ENCODE data around the gene LTO1.

The LTO1 gene, protein sequence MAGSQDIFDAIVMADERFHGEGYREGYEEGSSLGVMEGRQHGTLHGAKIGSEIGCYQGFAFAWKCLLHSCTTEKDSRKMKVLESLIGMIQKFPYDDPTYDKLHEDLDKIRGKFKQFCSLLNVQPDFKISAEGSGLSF

DNA sequence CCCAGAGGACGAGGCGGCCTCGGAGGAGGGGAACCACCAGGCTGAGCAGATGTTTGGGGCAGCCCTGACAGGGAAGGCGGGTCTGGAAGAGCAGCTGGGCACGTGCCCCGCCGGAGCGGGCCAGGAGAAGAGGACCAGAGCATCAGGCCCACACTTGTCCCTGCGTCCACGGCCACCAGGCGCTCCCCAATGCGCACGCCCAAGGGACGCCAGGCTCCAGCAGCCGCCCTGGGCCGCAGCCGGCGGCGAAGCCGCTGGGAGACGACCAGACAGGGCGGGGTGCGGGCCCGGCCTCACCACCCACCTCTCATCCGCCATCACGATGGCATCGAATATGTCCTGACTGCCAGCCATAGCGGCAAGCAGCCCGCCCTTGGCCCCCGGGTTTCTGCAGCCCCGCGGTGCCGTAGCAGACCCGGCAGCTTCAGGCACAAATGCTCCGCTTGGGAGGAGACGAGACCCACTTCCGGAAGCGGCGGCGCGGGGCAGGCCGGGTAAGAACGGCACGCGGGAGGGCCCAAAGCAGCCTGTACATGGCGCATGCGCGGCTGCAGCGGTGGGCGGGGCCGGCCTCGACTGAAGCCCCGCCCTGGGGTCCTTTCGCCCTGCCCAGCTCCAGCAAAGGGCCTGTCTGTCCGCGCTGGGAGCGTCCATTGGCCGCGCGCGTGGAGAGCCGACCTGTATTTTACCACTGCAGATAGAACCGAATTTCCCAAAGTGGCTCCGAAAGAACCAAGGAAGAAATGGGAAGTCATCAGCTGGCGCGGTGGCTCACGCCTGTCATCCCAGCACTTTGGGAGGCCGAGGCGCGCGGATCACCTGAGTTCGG lies at the start of gene LTO1:
Gene LTO1, minus strand, starts transcription at position 468 of the 829 bp plus-strand sequence. Its CDS starts 114 bp downstream, at position 354.
- peak; percentile 85 to 86 for DNase-seq (ENCODE audit: low read depth in 2 of 2)

DNA sequence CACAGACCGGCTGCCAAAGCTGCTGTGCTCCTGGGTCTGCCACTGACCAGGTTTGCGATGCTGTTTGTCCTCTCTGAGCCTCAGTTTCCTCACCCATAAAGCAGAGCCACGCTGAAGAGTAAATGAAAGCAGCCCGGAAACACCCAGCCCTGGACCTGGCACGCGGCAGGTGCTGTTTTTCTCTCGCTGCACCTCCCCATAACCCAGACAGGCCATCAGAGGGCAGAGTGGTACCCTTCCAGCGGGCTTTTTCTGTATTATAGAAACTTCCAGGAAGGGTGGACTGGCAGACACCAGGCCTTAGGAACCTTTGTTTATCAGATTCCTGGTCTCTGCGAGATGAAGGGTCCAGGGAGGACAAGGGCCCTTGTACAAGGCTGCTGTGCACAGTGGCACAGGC lies 46.6 kb upstream of the LTO1 start:
- DNase-seq (ENCODE audit: low read depth in 2 of 2) = no peak

DNA sequence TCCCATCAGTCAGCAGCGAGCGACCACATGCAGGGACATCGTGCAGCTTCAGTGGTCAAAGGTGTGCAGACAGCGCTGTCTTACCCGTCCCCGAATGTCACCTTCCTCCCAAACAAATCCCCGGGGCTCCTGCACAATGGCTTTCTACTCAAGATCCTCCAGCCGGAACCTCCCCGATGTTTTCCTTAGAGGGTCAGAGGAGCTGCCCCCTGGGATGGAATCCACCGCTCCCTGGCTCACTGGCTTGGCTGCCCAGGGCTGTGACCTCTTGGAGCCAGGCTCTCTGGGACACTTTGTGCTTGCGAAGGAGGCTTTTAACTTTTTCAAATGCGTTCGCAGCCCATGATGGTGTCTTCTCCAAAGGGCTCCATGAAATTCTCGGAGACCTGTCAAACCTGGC lies 46.0 kb upstream of the LTO1 start:
- DNase-seq (ENCODE audit: low read depth in 2 of 2) = no peak

DNA sequence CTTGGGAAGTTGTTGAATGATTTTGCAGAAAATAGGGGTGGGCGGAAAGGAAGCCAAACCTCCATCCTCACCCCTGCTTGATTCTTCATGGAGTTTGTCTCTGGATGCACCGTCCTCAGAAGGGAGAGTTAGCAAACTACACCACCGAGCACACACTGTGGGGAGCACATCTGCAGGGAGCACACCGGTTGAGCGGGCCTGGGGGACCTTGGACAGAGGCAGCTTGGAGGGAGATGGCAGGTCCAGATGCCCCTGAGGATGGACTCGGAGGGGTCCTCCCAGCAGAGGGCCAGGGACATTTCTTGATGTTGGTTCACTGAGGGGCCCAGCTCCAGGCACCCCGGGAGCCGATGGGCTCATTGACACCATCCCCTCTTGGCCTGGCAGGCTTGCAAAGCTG lies 43.8 kb upstream of the LTO1 start:
- DNase-seq (ENCODE audit: low read depth in 2 of 2) = no peak

DNA sequence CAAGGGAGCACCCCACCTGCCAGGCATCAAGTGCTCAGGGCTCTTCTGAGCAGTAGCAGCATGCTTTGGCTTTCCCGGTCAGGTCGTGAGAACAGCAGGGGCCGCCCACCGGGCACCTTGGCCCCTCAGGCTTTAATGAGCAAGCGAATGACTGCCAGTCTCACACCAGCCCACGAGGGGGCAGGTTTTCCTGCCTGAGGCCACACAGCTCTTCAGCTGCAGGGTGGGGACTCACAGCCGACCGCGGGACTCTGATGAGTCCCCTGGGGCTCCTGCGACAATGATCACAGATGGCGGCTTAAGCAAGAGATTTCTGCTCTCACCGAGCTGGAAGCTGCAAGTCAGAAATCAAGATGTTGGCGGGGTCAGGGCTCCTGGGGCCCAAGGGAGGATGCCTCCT lies 43.0 kb upstream of the LTO1 start:
- DNase-seq (ENCODE audit: low read depth in 2 of 2) = no peak

DNA sequence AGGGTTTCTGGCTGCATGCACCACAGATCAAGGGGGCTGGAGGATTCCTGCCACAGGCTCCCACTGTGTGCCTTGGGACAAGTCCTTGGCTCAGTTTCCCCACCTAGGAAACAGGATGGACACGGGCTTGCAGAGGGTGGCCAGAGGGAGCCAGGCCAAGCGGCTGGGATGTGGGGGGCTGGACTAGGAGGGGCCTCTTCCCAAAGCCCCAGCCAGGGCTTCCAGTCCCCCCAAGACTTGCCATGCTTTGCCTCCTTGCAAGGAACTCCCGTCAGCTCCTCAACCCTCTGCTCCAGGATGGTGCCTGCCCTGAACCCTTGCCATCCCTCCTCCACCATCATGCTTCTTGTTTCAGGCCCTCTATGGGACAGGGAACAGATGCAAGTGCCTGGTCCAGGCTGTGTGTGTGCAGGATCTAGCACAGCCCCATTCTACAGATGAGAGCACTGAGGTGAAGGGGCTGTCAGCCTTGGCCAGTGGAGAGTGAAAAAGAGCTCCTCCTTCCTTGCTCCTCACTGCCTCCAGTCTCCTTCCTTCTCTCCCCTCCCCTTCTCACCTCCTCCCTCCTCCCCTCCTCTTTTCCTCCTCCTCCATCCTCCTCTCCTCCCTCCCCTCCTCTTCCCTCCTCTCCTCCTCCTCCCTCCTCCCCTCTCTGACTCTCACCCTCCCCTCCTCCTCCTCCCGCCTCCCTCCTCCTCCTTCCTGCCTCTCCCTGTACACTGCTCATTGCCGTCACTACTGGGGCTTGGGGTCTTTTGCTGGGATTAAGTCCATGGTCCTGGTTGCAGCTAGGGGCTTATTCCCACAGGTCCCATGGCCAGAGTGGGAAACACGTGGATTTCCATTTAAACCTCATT lies 42.0 kb upstream of the LTO1 start:
- no peak for DNase-seq (ENCODE audit: low read depth in 2 of 2)

DNA sequence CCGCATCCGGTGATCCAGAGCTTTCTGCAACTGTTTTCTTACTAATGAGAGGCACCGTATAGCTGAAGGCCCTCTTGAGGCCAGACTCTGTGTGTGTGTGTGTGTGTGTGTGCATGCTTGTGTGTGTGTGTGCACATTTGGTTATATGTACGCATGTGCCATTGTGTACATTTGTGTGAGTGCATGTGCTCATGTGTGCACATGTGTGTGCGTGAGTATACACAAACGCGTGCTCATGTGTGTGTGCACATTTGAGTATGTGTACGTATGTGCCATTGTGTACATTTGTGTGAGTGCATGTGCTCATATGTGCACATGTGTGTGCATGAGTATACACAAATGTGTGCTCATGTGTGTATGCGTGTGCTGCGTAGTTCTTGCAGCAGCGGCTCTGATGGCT lies 40.9 kb upstream of the LTO1 start:
- no peak for DNase-seq (ENCODE audit: low read depth in 2 of 2)

DNA sequence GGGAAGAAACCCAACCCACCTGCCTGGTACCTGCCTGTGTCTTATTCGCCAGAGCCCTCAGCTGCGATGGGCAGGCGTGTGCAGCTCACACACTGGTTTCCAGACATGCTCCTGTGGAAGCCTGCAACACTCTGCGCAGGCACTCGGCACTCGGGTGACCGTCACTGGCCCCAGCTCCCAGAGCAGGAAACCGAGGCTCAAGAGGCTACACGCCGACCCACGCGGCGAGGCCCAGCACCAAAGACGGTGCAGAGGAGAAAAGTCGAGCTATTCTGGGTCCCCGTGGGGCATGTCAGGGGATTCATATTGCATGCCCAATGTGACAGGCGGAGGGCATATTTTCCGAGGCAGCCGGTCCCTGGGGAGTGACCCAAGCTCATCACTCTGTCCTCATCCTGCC lies 40.3 kb upstream of the LTO1 start:
- no peak for DNase-seq (ENCODE audit: low read depth in 2 of 2)

DNA sequence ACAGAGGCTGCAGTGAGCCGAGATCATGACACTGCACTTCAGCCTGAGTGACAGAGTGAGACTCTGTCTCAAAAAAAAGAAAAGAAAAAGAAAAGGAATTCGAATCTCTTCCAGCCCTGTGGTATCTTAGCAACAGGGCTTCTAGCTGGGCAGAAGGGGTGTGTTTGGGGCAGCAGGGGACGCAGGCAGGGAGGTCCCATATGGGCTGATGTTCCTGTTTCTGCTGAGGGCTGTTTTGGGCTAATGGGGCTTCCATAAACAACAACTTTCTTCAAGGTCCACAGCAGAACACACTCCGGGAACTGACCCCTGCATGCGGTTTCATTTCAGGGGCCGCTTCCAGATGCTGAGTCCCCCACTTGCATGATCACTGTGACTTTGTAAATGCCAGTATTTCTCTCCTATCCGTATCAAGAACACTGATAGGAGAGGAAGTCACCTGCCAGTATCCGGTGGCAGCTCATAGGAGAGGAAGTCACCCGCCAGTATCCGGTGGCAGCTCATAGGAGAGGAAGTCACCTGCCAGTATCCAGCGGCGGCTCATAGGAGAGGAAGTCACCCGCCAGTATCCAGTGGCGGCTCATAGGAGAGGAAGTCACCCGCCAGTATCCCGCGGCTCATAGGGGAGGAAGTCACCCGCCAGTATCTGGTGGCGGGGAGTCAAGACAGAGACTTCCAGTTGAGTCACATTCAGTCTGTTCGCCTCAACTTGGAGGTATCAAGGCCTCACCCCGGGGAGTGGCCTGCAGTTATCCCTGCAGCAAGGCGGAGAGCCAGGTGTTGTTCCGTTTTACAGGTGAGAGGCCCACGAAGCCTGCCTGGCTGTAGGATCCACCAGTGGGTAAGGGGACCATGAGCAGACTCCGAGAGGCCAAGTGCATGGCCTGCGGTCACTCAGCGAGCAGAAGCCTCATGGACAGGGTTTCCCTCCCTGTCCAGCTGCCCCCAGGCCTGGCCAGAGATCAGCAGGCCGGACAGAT lies 37.0 kb upstream of the LTO1 start:
- no peak for DNase-seq (ENCODE audit: low read depth in 2 of 2)

DNA sequence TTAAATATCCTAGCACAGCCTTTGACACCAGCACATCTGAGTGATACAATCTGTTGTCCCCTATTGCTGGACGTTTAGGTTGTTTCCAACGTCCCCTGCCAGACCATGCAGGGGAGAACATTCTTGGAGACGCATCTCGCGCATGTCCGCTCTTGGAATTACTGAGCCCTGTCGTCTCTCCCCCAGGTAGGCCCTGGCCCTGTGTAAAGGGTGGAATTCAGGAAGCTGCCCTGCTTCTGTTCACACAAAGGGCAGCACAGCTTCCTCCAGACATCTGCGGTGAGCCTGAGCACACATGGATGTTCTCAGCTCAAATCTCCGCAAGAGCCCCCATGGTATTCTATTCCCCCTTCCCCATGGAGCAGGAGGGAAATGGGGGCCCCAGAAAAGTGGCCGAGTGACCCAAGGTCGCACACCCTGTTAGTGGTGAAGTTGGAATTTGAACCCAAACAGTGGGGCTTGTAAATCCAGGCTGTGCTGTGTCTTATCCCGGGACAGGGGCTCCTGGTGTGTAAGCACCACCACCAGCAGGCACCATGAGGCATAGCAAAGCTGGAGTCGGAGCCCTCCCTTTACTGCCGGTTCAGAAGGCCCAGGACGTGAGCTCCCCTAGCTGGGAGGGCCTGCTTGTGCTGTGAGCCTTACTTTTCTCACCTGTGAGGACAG lies 33.7 kb upstream of the LTO1 start:
- DNase-seq (ENCODE audit: low read depth in 2 of 2) = no peak

DNA sequence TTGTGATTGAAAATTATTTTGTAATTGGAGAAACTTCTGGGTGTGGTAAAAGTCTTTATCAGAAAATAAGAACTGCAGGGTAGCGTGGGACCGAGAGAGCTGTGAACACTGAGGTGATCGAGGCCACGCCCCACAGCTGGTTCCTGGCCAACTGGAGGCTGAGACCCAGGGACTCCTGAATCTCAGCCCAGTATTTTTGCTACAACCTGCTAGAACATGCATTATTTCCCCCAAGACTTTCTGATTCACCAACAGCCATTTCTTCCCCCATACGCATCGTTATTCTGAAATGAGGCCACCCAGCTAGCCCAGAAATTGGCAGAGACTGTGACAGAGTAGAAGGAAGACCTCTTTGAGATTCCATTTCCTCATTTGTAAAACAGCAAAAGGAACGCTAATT lies 32.0 kb upstream of the LTO1 start:
- no peak for DNase-seq (ENCODE audit: low read depth in 2 of 2)

DNA sequence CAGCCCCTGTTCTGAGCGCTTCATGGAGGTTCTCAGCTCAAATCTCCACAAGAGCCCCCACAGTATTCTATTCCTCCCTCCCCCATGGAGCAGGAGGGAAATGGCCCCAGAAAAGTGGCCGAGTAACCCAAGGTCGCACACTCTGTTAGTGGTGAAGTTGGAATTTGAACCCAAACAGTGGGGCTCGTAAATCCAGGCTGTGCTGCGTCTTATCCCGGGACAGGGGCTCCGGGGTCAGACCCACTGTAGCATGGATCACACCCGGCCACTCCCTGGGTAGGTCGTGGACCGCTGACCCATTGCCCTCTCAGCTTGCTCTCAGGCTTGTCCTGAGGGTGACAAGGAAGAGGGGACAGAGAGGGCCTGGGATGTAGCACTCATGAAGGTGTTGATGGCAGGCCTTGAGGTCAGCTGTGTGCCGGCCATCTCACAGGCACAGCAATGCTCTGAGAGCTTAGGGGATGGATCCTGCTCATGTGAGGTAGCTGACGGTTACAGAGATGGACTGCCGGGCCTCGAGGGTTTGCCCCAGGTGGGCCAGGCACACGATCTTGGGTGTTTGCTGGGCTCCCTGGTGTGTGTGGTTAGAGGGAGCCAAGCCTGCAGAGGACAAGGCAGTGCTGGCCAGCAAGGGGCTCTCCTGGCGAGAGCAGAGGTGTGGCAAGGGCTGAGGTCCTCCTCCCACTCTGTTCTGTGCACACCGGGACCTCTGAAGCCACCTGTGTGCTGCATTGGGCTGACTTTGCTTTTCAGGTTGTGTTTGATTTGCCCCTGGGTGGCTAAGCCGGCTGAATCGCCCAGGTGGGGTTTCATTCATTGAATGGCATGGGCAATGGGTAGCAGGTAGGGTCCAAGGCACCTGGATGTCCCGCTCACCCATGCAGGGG lies 31.0 kb upstream of the LTO1 start:
- DNase-seq (ENCODE audit: low read depth in 2 of 2) = no peak

DNA sequence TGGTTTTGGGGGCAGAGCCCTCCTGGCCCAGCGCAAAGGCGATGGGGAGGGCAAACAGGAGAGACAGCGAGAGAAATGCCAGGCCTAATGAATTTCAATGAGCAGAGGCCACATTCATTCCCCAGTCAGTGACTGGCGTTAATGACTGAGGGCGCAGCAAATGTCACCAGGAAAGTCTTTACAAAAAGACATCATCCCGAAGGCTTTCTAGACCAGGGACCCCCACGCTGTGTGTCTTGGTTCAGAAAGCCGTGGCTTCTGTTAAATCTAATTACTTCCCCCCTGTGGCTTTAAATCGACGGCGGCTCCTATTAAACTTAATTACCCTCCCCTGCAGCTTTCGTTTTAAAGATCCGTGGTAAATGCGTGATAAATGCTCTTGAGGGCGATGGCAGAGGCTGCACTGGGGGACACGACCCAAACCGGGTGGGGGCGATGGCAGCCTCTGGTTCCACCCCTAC lies 30.2 kb upstream of the LTO1 start:
- DNase-seq (ENCODE audit: low read depth in 2 of 2) = no peak

DNA sequence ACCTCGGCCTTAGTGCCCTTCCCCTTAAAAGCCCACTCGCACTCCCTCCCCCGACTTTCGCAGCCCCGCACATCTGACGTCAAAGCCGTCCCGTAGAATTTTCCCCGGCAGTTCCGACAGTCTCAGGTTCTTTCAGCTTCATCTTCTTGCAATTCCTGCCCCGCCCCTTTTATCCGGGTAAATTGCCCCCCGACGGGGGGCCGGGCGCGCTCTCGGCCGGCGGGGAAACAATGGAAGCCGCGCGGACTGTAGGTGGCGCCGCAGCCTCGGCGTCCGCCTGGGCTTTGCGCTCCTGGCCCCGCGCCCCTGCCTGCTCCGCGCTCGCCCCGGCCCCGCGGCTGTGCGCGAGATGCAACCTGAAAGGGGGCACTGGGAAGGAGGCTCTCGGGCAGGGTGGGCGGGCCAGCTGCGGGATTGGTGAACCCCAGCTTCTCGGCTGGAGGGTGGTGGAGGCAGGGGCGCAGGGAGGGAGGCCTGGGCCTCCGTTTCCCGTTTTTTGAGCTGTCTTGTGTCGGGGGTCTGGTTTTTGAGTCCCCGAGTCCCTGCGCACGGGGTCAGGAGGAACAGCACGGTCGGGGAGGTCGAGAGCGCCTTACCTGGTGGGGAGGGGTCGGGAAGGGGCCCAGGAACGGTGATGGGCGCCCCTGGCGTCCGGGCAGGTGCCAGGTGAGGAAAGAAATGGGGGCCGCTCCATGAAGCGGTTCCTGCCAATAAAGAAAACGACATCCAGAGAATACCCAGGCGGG lies 29.5 kb upstream of the LTO1 start:
- no peak for DNase-seq (ENCODE audit: low read depth in 2 of 2)

DNA sequence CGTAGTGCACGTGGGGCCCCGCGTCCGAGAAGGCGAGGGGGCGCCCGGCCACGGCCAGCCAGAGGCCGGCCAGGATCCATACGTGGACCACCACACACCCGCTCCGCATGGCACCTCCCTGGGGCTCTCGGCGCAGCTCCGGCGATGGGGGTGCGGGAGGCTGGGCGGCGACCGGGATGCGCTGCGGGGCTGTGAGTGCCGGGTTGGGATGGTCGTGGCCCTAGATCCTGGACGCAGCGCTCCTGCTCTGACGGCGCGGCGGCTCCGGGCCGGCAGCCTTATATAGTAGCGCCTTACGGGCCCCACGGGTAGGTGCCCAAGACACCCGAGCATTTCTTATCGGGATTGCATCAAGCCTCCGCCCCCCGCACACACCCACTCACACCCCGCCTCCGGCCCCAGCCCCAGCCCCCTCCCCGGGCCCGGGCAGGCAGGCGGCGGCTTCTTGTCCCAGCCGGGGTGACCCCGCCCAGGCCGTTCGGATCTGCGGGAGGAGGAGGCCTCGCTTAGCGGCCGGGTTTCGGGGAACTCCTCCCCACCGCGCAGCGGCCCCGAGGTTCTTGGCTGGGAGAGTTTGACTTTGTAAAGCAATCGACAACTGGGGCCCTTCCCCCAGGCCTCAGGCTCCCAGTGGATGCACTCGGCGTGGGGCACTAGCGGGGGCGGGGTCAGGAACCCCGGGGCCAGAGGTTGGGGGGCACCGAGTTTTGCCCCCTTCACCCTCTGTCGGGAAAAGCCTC lies 28.8 kb upstream of the LTO1 start, which contains the start of gene FGF19:
Gene FGF19, minus strand, starts transcription at position 255 of the 740 bp plus-strand sequence. Its CDS starts 146 bp downstream, at position 109.
- DNase-seq (ENCODE audit: low read depth in 2 of 2) = no peak

DNA sequence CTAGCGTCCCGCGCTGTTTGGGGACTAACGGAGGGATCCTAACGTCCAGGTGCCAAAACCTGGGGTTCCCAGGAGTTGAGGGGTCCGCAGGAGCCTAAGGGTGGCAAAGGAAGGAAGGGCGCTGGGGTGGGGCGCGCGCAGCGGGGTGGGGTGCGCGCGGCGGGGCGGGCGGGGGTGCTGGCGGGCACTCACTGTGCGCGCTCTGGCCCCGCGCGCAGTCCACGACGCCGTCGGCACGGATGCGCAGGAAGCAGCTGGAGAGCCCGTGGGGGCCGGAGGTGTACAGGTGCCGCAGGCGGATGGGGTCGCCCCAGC lies 28.3 kb upstream of the LTO1 start:
- no peak for DNase-seq (ENCODE audit: low read depth in 2 of 2)

DNA sequence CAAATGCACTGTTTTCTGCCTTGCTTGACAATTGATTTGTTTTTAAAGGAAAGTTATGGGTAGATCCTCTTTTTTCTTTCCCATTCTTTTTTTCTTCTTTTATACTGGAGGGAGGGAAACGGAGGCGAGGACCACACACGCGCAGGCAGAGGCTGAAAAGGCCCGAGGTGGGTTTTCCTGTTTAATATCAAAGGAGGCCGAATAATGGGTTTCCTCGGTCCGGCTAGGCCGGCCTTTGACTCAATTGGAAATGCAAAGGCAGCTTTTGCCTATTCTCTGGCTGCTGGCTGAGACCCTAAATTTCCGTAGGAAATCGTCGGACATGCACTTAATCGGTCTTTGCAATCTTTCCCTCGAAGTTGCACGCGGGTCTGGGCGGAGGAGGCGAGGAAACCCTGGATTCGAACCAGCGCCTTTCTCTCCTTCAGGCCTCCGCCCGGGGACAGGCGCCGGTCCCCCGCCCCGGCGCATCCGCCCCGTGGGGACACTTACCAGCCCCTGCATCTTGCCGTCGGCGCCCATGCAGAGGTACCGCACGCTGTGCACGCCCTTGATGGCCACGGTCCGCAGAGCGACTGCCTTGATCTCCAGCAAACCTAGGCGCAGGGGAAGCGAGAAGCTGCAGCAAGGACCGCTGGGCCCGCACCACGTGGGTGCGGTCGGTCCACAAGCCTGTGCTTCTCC lies 27.8 kb upstream of the LTO1 start:
- no peak for DNase-seq (ENCODE audit: low read depth in 2 of 2)

DNA sequence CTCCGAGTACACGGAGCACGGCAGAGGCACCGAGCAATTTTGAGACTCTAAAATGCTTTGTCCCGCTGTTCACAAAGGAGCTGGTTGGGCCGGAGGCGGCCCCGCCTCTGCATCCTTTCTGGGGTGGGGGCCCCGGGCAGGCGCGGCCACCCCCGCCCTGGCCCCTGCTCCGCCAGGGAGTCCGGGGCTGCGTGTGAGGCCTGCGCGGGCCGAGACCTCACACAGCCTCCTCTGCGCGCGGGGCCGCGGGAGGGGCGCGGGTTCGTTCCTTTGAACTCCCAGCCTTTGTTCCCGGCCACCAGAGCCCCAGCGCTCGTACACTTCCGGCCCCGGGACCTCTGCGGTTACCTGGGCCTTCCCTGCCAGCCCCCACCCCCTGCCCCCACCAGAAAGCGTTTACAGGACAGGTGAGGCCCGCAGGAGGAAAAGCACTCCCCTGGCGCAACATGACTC lies 27.1 kb upstream of the LTO1 start:
- no peak for DNase-seq (ENCODE audit: low read depth in 2 of 2)

Measured in fibroblast of skin of left biceps (primary cell).